Measurements from ENCODE around the gene NECTIN1.

Gene NECTIN1

GRCh38 chr11:119759747-119760412, 30.9 kb upstream of the NECTIN1 start:
- H3K27ac ChIP-seq = no peak overlapping the region
- TF ChIP-seq CTCF (conservative IDR thresholded peaks at IDR 0.05) = no peak

- no peak for TF ChIP-seq CTCF (conservative IDR thresholded peaks at IDR 0.05)
- no peak overlapping the region for H3K27ac ChIP-seq
Observed at GRCh38 chr11:119759324-119759723, 30.3 kb upstream of the NECTIN1 start.

- no peak for TF ChIP-seq CTCF (conservative IDR thresholded peaks at IDR 0.05)
- H3K27ac ChIP-seq = no peak overlapping the region
Observed at GRCh38 chr11:119758291-119758690, 29.3 kb upstream of the NECTIN1 start.

- TF ChIP-seq CTCF (conservative IDR thresholded peaks at IDR 0.05) = no peak
- no peak overlapping the region for H3K27ac ChIP-seq
Observed at GRCh38 chr11:119757378-119757777, 28.4 kb upstream of the NECTIN1 start.

- H3K27ac ChIP-seq = no peak overlapping the region
- no peak for TF ChIP-seq CTCF (conservative IDR thresholded peaks at IDR 0.05)
Observed at GRCh38 chr11:119756169-119756865, 27.3 kb upstream of the NECTIN1 start.

GRCh38 chr11:119755356-119756071, 26.5 kb upstream of the NECTIN1 start:
- TF ChIP-seq CTCF (conservative IDR thresholded peaks at IDR 0.05) = no peak

GRCh38 chr11:119754656-119755355, 25.8 kb upstream of the NECTIN1 start:
- no peak for TF ChIP-seq CTCF (conservative IDR thresholded peaks at IDR 0.05)
- H3K27ac ChIP-seq = no peak overlapping the region

More at GRCh38 chr11:119755356-119756071, 26.5 kb upstream of the NECTIN1 start:
- H3K27ac ChIP-seq = no peak overlapping the region
